ENCODE data around the gene NAXD. TPM values are rescaled to one million over a fixed set of nuclear protein-coding genes. Genes with fewer than 3 reads are reported as not detected.

NAXD gene
- total RNA-seq, 1 donor from 2014 or later: 25.6 TPM

GRCh38 chr13:110633776-110634175 lies 18.4 kb downstream of the NAXD start:
- Histone ChIP-seq H3K27me3 (ENCODE audit: control insufficient read depth, insufficient read depth, low read length) (no peaks in the 10 kb centered on the region), H3K36me3 (ENCODE audit: control insufficient read depth, insufficient read depth, low read length) (peaks cover 4% of the 10 kb centered on the region), H3K4me3 (ENCODE audit: low read depth, low read length) (no peak overlapping the region)
- DNase-seq (ENCODE audit: low read depth): no peak
- no peak for TF ChIP-seq CTCF (IDR thresholded peaks at IDR 0.05; ENCODE audit: insufficient read depth, low read length, poor library complexity, severe bottlenecking)

GRCh38 chr13:110634558-110634957 lies 19.2 kb downstream of the NAXD start:
- no peak for TF ChIP-seq CTCF (IDR thresholded peaks at IDR 0.05; ENCODE audit: insufficient read depth, low read length, poor library complexity, severe bottlenecking)

GRCh38 chr13:110635405-110636002 lies 20.2 kb downstream of the NAXD start:
- H3K4me3 ChIP-seq (ENCODE audit: low read depth, low read length): no peak overlapping the region
- no peak for TF ChIP-seq CTCF (IDR thresholded peaks at IDR 0.05; ENCODE audit: insufficient read depth, low read length, poor library complexity, severe bottlenecking)
- H3K36me3 ChIP-seq (ENCODE audit: control insufficient read depth, insufficient read depth, low read length): peaks cover 6% of the 10 kb centered on the region
- DNase-seq (ENCODE audit: low read depth): no peak
- no peaks in the 10 kb centered on the region for H3K27me3 ChIP-seq (ENCODE audit: control insufficient read depth, insufficient read depth, low read length)

More at GRCh38 chr13:110634558-110634957, 19.2 kb downstream of the NAXD start:
- H3K4me3 ChIP-seq (ENCODE audit: low read depth, low read length): no peak overlapping the region
- DNase-seq (ENCODE audit: low read depth): no peak
- H3K27me3 ChIP-seq (ENCODE audit: control insufficient read depth, insufficient read depth, low read length): no peaks in the 10 kb centered on the region
- peaks cover 6% of the 10 kb centered on the region for H3K36me3 ChIP-seq (ENCODE audit: control insufficient read depth, insufficient read depth, low read length)

- Histone ChIP-seq H3K36me3 (ENCODE audit: control insufficient read depth, insufficient read depth, low read length) (peaks cover 6% of the 10 kb centered on the region), H3K27me3 (ENCODE audit: control insufficient read depth, insufficient read depth, low read length) (no peaks in the 10 kb centered on the region), H3K4me3 (ENCODE audit: low read depth, low read length) (no peak overlapping the region)
- DNase-seq (ENCODE audit: low read depth): no peak
- no peak for TF ChIP-seq CTCF (IDR thresholded peaks at IDR 0.05; ENCODE audit: insufficient read depth, low read length, poor library complexity, severe bottlenecking)
These were observed 20.7 kb downstream of the NAXD start for GRCh38 chr13:110636053-110636475.

- peaks cover 6% of the 10 kb centered on the region for H3K36me3 ChIP-seq (ENCODE audit: control insufficient read depth, insufficient read depth, low read length)
- H3K27me3 ChIP-seq (ENCODE audit: control insufficient read depth, insufficient read depth, low read length): no peaks in the 10 kb centered on the region
These were observed 21.4 kb downstream of the NAXD start for GRCh38 chr13:110636701-110637201.

More at GRCh38 chr13:110636701-110637201, 21.4 kb downstream of the NAXD start:
- DNase-seq (ENCODE audit: low read depth): no peak
- H3K4me3 ChIP-seq (ENCODE audit: low read depth, low read length): no peak overlapping the region
- no peak for TF ChIP-seq CTCF (IDR thresholded peaks at IDR 0.05; ENCODE audit: insufficient read depth, low read length, poor library complexity, severe bottlenecking)

All from kidney epithelial cell (primary cell).